NT2/D1 (cell line): ENCODE data around the gene KCNC1.

Experiments used
- SUZ12 ChIP-seq: IDR thresholded peaks from 2 replicates; pipeline ENCODE4 v1.6.1; 2011; ENCODE audit not compliant: insufficient read length, insufficient read depth; ENCODE audit errors: extremely low read depth
- YY1 ChIP-seq: IDR thresholded peaks from 2 replicates; pipeline ENCODE4 v1.6.1; 2011; ENCODE audit not compliant: insufficient read length, insufficient read depth
- ZNF274 ChIP-seq: IDR thresholded peaks from 2 replicates; pipeline ENCODE4 v1.6.1; 2011; ENCODE audit warnings: mild to moderate bottlenecking, low read depth, low read length

DNA sequence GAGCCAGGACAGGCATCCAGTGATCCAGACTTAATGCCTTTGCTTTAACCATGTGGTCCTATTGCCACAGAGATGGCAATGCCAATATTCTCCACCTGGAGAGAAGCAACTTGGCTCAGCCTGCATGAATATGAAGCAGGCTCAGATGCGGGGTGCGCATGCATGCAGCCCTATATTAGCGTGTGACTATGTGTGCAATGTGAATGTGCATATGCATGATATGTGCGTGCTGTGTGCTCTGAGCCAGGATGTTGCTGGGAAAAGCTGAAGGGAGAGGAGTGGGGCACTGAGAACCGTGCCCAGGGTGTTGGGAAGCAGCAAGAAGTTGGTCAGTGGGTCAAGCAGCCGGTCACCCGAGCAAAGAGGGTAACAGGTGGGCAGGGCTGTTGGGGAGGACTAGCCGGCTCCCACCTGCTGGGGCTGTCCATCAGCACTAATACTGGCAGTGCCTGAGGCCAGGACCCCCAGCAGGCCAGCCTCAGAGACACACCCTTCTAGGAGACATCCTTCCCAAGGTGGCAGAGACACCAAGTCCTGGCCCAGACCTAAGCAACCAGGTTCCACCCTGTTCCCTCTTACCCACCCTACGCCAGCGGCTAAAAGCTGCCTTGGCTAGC lies 40.0 kb upstream of the KCNC1 start:
- TF ChIP-seq YY1 = no peak
- no peak for TF ChIP-seq ZNF274
- TF ChIP-seq SUZ12 = no peak
